ENCODE measurements around the gene FAM50A.
"Not testable (repeated sequence)": the region's sequence is repeated elsewhere in the genome, so short reads cannot be mapped to it uniquely, and the experiment has no call there.

FAM50A gene

GRCh38 chrX:154443992-154444754 is at the start of gene FAM50A:
FAM50A (plus strand) TSS chrX:154444141; CDS start chrX:154444236, 95 bp downstream.
- peak within 1 kb of the TSS; percentile 45 to 59 (median 54) for H3K4me3 ChIP-seq
- peak within 1 kb of the TSS in 19 of 21 experiments; percentile 58 to 86 (median 78) for H3K27ac ChIP-seq

- peak overlapping the region in 2 of 21 experiments; percentile 94 to 96 for H3K27ac ChIP-seq
- not testable (repeated sequence) for H3K4me3 ChIP-seq
These were observed 47.6 kb upstream of the FAM50A start for GRCh38 chrX:154396363-154396762.

- peak overlapping the region; percentile 46 to 75 (median 58) for H3K4me3 ChIP-seq
These were observed 46.7 kb upstream of the FAM50A start for GRCh38 chrX:154396973-154397887.

GRCh38 chrX:154397888-154398667 is 45.9 kb upstream of the FAM50A start, which contains the start of gene RPL10:
RPL10 (plus strand) TSS chrX:154398377; CDS start chrX:154398520, 143 bp downstream.
- peak within 1 kb of the TSS; percentile 55 to 75 (median 61) for H3K4me3 ChIP-seq
- peak within 1 kb of the TSS; percentile 87 to 99 (median 97) for H3K27ac ChIP-seq

More at GRCh38 chrX:154396973-154397887, 46.7 kb upstream of the FAM50A start:
- H3K27ac ChIP-seq = peak overlapping the region; percentile 87 to 99 (median 97)

- peak overlapping the region; percentile 55 to 75 (median 61) for H3K4me3 ChIP-seq
- H3K27ac ChIP-seq = peak overlapping the region; percentile 67 to 99 (median 97)
These were observed 45.0 kb upstream of the FAM50A start for GRCh38 chrX:154398668-154399526.

GRCh38 chrX:154399527-154400368 is 44.2 kb upstream of the FAM50A start:
- Histone ChIP-seq H3K4me3 (peak overlapping the region; percentile 55 to 75 (median 61)), H3K27ac (peak overlapping the region in 18 of 21 experiments; percentile 87 to 99 (median 97))

GRCh38 chrX:154400369-154400817 is 43.5 kb upstream of the FAM50A start:
- Histone ChIP-seq H3K27ac (peak overlapping the region in 3 of 21 experiments; percentile 97 to 99 (median 98)), H3K4me3 (peak overlapping the region in 3 of 7 experiments; percentile 57 to 63 (median 58))

GRCh38 chrX:154401045-154401799 is 42.7 kb upstream of the FAM50A start:
- H3K27ac ChIP-seq = no peak overlapping the region
- no peak overlapping the region for H3K4me3 ChIP-seq

- peak overlapping the region in 5 of 21 experiments; percentile 6 to 76 (median 52) for H3K27ac ChIP-seq
- no peak overlapping the region for H3K4me3 ChIP-seq
These were observed 41.9 kb upstream of the FAM50A start for GRCh38 chrX:154401918-154402621.

- Histone ChIP-seq H3K4me3 (no peak overlapping the region), H3K27ac (peak overlapping the region in 5 of 21 experiments; percentile 6 to 76 (median 52))
These were observed 41.3 kb upstream of the FAM50A start for GRCh38 chrX:154402622-154403127.

GRCh38 chrX:154403192-154403591 is 40.7 kb upstream of the FAM50A start:
- H3K4me3 ChIP-seq = no peak overlapping the region
- H3K27ac ChIP-seq = peak overlapping the region in 1 of 21 experiments; percentile 26

GRCh38 chrX:154403858-154404257 is 40.1 kb upstream of the FAM50A start:
- Histone ChIP-seq H3K27ac (no peak overlapping the region), H3K4me3 (no peak overlapping the region)

- Histone ChIP-seq H3K4me3 (no peak overlapping the region), H3K27ac (no peak overlapping the region)
These were observed 39.2 kb upstream of the FAM50A start for GRCh38 chrX:154404625-154405192.

- Histone ChIP-seq H3K4me3 (peak overlapping the region in 6 of 7 experiments; percentile 9 to 30 (median 22)), H3K27ac (peak overlapping the region in 19 of 21 experiments; percentile 7 to 82 (median 62))
These were observed 35.2 kb upstream of the FAM50A start for GRCh38 chrX:154408659-154409221.

Data from skin epidermis (tissue), 12 donors.